Left colon (tissue), 2 donors: Measurements from ENCODE around the gene SLC26A6. TPM values are rescaled to one million over a fixed set of nuclear protein-coding genes. Genes with fewer than 3 reads are reported as not detected.

Experiments
- ATAC-seq: fragments of 200-7000 bp; cut with Tn5 transposase; one replicate; pipeline ENCODE4 v1.9.1; 2020; ENCODE audit warnings: mild to moderate bottlenecking, moderate library complexity
- DNase-seq, 2 donors: peaks; one replicate each; pipeline ENCODE4 v3.0.0-alpha.2; 2020
- intact Hi-C, 2 donors: fragments of 100-400 bp; cut with DNase I in 1 of 2; cut with micrococcal nuclease in 1 of 2; formaldehyde crosslinking; loops; one replicate each; pipeline versions ENCODE4 v1.11.2 to v1.14.0; 2022; cut with DNase I, micrococcal nuclease
- total RNA-seq, 2 donors: library from RNA; stranded (reverse); fragmentation: NEBNext Ultra II Directional; extraction: Animal tissue kit (Norgen Biotek cat#: 25700); gene quantifications; one replicate each; pipeline ENCODE4 v1.2.1, GENCODE V29; 2021
- donor health status: DM: no; HTN: no; CAD: no.
- donor health status: DM: yes; HTN: yes; CAD: no.

The SLC26A6 gene
- total RNA-seq, 2 donors from 2014 or later = 116 to 121 TPM

DNA sequence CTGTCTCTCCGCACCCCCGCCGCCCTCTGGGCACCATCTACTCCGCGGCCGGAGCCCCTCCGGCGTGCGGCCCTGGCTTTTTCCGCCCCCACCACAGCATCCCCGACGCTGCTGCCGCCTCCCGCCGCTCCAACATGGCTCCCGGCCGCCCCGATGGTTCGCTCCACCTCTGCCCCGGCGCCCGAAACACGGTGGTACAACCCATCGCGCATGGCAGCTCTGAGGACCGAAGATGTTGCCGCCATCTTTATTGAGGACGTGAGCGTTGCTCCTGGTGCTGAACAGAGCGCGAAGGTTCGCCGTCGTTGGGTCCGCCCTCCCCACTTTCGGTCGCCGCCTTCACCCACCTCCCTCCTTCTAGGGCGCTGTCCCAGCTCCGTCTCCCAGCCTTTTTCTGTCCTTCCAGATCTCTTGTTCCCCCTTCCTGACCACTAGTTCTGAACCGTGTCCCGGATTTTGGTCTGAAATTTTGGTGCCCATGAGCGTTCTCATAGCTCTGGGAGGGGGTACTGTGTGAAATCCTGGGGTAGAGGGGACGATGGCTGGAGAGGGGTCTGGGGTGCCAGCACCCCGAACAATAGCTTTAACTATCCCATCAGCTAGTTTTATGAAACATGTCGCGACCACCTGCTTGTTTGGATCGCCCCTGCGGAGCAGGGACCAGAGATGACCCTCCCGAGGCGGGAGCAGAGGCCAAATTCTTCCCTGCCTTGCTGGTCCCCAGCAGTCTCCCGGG is 27.7 kb upstream of the SLC26A6 start, which contains the start of gene CELSR3:
Gene CELSR3, minus strand, starts transcription at position 134 of the 736 bp plus-strand sequence. CDS start 252 bp downstream, outside the sequence.
- DNase-seq (peak; percentile 68 to 74), ATAC-seq (peak; percentile 52)
- intact Hi-C loops = no loop called here

DNA sequence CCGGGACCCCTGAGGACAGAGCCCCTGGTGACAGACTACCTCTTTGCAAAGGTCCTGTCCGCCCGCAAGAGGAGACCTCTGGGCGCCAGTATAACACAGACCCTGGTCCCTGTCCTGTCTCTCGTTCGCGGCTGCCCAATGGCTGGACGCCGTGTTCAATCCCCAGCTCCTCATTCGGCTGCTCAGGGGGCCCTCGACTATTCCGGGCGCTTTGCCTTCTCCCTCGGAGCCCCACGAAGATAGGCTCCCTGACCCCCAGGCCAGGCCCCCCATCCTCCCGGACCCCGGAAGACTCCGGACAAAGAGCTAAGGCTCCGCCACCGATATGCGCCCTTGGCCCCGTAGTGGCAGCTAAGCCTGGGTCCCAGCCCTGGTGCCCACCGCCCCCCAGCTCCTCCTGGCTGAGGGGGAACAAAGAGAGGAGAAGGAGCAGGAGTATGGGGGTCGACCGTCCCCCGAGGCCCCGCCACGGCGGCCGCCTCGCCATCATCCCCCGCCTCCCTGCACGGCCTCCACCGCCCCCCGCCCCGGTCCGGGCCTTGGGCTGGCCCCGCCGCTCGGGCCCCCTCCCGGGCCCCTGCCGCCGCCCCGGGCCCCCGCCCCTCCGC is 27.0 kb upstream of the SLC26A6 start:
- ATAC-seq = no peak
- intact Hi-C loops = no loop called here
- no peak for DNase-seq

GRCh38 chr3:48661501-48662144 is 26.4 kb upstream of the SLC26A6 start:
- intact Hi-C loops = no loop called here
- DNase-seq = peak; percentile 42 to 71
- peak; percentile 12 for ATAC-seq

- intact Hi-C loops = no loop called here
- DNase-seq (no peak), ATAC-seq (no peak)
These were observed 25.6 kb upstream of the SLC26A6 start for GRCh38 chr3:48660800-48661400.

GRCh38 chr3:48656841-48657281 is 21.6 kb upstream of the SLC26A6 start:
- intact Hi-C loops = no loop called here
- peak in 1 of 2 donors; percentile 18 for DNase-seq
- ATAC-seq = no peak

DNA sequence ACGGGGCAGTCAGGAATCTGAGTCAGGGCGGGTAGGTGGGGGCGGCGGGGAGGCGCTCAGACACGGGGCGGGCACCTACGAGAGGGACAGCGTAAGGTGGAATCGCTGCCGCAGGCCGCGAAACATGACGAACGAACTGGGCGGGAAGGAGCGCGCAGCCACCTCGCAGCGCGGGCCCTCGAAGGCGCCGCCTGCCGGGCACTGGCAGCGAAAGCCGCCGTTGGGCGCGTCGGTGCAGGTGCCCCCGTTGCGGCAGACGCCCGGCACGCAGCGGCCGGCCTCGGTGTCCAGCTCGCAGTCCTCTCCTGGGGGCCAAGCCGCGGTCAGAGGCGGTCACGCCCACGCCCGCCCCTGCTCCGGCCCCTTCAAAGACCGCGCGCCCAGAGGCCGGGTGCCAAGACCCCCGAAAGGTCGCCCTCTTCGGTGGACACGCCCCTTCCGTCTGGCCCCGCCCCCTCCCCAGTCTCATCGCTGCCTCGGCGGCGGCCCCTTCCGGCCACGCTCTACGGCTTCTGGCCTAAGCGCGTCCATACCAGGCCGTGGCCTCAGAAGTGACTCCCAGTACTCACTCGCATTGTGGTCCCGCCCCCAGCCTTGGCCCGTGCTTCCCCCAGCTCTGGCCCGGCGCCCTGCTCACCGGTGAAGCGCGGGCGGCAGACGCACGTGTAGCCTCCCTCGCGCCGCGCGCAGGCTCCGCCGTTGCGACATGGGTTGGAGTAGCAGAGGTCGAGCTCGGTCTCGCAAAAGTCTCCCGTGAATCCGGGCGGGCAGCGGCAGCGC is 21.0 kb upstream of the SLC26A6 start:
- intact Hi-C loops = no loop called here
- peak; percentile 85 for ATAC-seq
- peak; percentile 81 to 87 for DNase-seq

DNA sequence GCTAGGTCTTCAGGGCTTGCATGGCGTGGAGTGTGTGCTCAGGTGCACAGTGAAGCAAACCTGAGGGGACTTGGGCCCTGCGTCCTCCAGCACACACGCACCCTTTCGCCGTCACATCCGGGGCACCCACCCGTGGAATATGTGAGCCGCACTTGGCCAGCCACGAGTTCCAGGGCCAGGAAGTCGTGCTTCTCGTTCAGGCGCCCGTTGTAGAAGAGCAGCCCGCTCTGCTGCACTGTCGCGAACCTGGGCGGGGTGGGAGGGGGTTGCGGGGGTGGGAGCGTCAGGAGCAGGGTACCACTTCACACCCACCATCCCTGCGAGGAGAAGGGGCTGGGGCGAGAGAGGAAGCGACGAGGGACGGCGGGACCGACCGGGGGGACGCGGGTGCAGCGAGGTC is 20.3 kb upstream of the SLC26A6 start:
- peak in 1 of 2 donors; percentile 34 for DNase-seq
- ATAC-seq = no peak
- intact Hi-C loops = no loop called here

DNA sequence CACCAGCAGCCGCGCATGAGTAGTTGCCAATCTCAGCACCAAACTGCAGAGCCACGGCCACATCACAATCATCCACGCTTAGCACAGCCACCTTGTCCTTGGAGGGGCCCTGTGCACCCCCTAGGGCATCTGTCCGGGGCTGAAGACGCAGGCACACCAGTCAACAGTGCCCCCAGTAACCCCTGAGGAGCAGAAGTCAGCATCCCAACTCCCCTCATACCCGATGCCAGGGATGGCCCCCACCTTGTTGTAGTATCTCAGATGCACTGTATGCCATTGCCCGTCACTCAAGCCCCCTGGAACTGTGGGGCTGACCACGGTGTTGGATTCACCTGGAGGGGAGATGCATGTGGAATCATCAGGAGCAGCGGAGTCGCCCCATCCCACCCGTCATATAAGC is 19.8 kb upstream of the SLC26A6 start:
- intact Hi-C loops = no loop called here
- ATAC-seq (no peak), DNase-seq (no peak)

GRCh38 chr3:48652923-48653715 is 17.9 kb upstream of the SLC26A6 start:
- intact Hi-C loops = no loop called here

GRCh38 chr3:48651771-48652170 is 16.5 kb upstream of the SLC26A6 start:
- ATAC-seq = peak; percentile 22
- intact Hi-C loops = no loop called here
- DNase-seq = peak in 1 of 2 donors; percentile 19

More at GRCh38 chr3:48652923-48653715, 17.9 kb upstream of the SLC26A6 start:
- ATAC-seq (no peak), DNase-seq (no peak)

DNA sequence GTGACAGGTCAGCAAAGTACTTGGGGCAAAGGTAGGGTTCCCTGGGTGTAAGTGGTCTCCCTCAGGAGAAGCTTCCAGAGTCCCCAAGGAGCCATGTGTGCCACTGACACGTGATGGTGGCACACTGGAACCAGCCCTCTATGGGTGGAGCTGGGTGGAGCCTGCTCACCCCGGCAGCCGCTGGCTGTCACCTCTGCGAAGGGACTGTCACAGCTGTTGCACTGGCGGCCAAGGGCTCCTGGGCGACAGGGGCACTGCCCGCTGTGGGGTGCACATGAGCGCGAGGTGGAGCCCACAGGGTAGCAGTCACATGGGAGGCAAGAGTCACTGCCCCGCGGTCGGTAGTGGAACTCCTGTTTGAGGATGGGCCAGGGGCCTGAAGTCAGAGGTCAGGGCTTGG is 15.5 kb upstream of the SLC26A6 start:
- peak; percentile 86 for ATAC-seq
- intact Hi-C loops = no loop called here
- peak in 1 of 2 donors; percentile 48 for DNase-seq

- no peak for ATAC-seq
- no peak for DNase-seq
- intact Hi-C loops = no loop called here
These were observed 13.1 kb upstream of the SLC26A6 start for GRCh38 chr3:48648188-48648850.

- DNase-seq = no peak
- ATAC-seq = no peak
- intact Hi-C loops = no loop called here
These were observed 12.5 kb upstream of the SLC26A6 start for GRCh38 chr3:48647714-48648113.

DNA sequence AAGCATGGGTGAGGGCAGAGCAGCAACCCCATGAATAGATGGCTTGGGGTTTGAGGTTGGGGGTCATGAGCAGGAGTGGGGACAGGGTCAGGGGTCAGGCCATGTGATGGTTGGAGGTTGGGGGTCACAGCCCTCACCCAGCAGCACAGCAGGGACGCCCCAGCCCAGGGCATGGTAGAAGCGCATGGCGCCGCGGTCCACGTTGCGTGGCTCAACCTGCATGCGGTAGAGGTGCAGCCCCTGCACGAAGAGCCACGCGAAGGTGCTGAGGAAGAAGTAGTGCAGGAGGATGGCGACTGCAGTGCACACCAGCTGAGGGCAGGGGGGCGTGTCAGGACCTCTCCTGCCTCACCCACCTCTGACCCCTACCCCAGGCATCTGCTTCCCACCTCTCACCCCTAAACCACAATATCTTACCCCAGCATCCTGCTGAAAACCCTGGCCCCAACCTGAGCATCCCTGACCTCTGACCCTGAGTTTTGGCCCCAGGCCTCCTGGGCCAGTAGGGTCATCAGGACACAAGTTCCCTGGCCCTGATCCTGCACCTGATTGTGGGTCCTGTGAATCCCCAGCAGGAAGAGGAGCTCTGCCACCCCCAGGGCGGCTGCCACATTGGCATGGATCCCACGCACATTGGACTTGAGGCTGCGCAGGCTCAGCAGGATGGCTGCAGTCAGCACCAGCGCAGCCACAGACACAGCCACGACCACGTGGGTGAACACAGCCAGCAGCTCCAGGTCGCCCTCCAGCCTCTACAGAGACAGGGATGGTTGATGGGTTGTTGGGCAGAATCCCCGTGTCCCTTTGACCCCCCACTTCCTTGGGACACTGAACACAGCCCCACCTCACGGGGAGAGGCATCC is 9.9 kb upstream of the SLC26A6 start:
- intact Hi-C loops = no loop called here
- DNase-seq = no peak
- ATAC-seq = no peak

DNA sequence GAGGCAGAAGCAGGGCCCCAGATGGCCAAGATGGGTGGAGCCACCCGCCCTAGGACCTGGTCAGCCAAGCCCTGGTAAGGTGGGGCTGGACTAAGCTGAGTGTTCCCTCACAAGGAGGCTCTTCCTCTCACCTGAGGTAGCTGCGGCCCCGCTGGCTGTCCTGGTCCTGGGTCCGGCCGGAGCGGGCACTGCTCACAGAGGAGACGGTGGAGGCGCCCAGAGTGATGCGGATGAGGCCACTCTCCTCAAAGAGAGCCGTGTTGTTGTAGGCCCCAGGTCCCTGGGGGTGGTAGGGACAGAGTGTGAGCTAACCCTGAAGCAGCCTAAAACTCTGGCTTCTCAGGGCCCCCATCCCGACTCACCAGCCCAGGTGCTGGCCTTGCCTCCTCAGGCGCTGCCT is 7.3 kb upstream of the SLC26A6 start:
- intact Hi-C loops = no loop called here
- ATAC-seq (no peak), DNase-seq (no peak)

DNA sequence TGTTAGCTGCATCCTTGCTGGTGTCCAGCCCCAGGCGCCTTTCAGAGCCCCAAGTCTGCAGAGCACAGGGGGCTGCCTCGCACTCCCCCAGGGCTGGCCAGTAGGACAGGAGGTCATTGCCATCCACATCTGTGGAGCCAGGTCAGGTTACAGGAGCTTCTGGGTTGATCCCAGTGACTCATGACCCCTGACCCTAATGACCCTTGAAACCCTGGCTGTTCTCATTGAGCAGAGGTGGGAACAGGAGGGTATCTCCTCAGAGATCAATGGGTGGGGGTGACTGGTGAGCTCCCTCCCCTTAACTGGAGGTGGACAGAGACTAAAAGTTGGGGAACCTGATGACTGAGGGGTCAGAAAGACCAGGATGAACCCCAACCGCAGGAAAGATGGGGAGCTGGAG is 6.1 kb upstream of the SLC26A6 start:
- DNase-seq = no peak
- no peak for ATAC-seq
- intact Hi-C loops = no loop called here
